GM21515 (cell line): ENCODE measurements around the gene BIN1.

Experiments used
- ATAC-seq: cut with Tn5 transposase; IDR thresholded peaks from one replicate; pipeline ENCODE4 v1.9.1; 2021; ENCODE audit not compliant: unreplicated experiment

BIN1 gene

GRCh38 chr2:127105656-127106456 is 1.1 kb downstream of the BIN1 start:
- ATAC-seq = no peak

GRCh38 chr2:127104881-127105655 is 1.9 kb downstream of the BIN1 start:
- ATAC-seq = no peak

DNA sequence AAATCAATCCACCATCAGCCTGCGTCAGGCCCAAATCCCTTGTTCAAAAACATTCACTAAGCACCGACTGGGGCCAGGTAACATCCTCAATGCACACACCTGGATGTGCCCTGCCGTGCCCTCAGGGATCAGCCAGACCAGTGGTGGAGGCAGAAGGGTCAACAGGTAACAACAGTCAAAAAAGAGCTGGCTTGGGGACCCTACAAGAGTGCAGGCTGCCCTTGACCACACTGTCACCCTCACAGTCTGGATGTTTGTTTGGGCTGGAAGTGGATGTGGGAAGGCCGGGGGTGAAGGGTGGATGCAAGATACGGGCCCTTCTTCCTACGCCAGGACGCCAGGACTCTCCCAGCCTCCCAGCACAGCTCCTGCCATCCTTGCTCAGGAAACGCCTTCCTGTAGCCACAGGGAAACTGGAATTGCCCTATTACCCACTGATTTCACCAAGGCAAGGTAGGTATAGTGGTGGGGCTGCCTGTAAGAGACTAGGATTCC is 2.7 kb downstream of the BIN1 start:
- no peak for ATAC-seq

DNA sequence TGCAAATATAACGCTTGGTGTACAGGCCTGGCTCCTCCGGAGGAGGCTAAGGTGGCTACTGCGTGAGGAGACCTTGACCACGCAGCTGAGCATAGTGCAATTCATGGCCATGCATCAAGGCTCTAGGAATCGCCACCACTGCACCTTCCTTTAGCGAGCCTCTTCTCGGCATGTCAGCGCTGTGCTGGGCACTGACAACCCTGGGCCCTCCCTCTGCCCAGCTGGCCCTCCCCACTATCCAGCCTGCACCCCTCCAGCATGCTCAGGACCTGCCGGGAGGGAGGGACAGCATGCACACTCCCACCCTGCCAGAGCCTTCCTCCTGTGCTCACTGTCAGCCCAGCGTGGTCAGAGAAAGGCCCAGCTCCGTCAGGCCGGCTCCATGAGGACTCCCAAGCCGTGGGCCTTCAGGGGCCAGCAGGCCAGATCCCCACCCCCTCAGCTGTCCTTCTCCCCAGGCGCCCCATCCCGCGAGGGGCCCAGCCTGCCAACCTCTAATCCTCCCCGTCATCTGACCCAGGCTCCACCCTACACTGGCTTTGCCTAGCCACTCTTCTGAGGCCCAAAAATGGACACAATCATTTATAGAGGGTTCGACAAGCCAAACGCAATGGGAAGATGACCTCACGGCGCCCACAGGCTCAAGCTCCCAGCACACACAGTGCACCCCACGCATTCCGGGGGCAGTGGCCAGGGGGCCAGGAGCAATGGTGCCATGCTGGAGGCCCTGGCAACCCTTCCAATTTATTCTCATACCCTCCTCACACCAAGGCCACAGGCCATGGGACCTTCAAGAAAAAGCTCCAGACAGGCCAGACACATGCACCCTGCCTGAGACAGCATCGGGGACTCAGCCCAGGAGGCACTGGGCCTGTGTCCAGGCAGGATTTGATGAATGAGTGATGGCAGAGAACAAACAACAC is 3.5 kb downstream of the BIN1 start:
- no peak for ATAC-seq

- ATAC-seq = no peak
Observed at GRCh38 chr2:127102521-127103242, 4.3 kb downstream of the BIN1 start.

DNA sequence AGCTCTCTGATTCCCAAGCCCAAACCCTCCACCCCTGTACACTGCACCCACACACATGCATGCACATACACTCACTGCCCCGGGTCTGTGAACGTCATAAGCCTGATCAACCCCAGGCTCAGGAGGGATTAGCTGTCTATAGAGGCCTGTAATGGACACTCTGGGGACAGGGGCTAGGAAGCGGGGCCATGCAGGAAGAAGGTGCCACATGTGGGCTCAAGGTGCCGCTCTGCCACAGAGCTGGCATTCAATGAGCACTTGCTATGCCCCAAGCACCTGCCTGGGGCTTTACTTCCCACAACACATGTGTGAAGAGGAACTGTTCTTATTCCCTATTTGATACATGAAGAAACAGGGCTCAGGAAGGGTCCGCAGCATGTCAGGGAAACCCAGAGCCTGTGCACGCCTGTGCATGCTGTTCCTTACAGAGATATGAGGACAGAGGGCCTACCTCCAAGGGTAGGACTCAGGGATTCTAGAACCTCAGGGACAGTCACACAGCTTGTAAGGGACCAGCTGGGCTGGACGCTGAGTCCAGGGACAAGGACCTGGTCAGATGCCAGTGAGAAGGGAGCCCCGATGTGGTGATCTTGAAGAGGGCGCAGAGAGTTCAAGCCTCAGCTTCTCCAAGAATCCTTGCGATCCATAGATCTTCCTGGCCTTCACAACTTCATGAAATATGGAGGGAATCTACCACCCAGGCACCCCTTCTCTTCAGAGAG is 5.0 kb downstream of the BIN1 start:
- ATAC-seq = no peak

- ATAC-seq = no peak
Observed at GRCh38 chr2:127101048-127101611, 5.8 kb downstream of the BIN1 start.

- ATAC-seq = no peak
Observed at GRCh38 chr2:127100251-127101047, 6.5 kb downstream of the BIN1 start.

- no peak for ATAC-seq
Observed at GRCh38 chr2:127098711-127099110, 8.2 kb downstream of the BIN1 start.

GRCh38 chr2:127097841-127098651 is 8.9 kb downstream of the BIN1 start:
- no peak for ATAC-seq

GRCh38 chr2:127097471-127097765 is 9.5 kb downstream of the BIN1 start:
- no peak for ATAC-seq

DNA sequence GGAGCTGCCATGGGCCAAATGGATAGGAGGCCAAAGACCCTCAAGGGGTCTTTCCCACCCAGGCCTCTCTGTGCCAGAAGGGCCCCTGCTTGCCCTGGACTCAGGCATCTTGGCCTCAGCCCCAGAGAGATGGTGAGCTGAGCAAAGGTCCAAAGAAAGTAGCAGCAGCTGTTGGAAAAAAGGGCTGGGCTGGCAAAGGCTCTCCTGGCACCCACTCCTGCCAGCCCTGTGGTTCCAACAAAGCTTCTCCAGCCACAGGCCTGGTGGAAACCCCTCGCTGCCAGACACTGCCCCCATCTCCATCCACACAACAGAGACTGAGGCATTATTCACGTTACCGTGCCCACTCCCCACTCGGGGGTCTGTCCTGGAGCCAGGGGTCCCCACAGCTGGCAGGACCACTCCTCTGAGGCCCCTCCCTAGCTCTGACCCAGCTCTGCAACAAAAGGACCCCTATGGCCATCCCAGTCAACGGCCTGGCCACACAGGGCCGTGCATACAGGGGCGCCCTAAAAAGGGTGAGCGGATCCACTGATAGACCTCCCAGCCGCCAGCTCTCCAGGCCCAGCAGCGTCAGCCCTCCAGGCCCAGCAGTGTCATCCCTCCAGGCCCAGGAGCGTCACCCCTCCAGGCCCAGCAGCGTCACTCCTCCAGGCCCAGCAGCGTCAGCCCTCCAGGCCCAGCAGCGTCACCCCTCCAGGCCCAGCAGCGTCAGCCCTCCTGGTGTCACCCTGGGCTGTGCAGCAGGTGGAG is 10.1 kb downstream of the BIN1 start:
- ATAC-seq = no peak

DNA sequence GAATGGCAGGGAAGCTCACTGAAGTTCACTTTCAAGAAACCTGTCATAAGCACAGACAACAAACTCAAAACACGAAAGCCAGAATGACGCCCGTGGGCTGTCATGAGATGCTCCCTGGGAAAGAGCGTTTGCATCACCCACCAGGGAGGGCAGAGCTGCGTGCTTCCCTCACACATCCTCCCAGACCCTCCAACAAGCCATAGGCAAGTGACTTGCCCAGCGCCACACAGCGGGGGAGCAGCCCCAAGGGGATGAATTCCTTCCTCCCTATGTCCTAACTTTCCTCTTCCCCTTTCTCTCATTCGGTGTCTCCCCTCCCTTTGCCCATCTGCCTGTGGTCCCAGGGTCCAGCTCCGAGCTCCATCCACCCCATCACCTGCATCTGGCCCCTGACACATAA is 10.7 kb downstream of the BIN1 start:
- no peak for ATAC-seq

GRCh38 chr2:127095784-127096183 is 11.2 kb downstream of the BIN1 start:
- no peak for ATAC-seq

DNA sequence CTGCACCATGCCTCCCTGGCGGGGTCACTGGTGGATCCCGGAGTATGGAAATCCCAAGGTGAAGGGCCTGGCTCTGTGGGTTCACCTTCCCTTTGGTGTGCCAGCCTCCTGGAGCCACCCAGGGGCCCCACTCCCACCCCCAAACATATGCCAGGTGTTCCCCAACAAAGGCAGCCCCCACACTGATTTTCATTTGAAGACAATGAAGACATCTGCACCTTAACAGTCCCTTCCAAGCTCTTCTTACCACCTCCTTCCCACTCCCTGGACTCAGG is 11.7 kb downstream of the BIN1 start:
- ATAC-seq = no peak

GRCh38 chr2:127094509-127095366 is 12.2 kb downstream of the BIN1 start:
- no peak for ATAC-seq
